Stimulated activated CD8-positive, alpha-beta memory T cell treated with anti-CD3 and anti-CD28 coated beads, Interleukin-7, amount 100 ng/mL, for 4 hours (primary cell): ENCODE measurements around the gene DHFR.

Experiments
- DNase-seq, 2 donors: peaks; one replicate each; pipeline ENCODE4 v3.0.0-alpha.2; 2020; ENCODE audit warnings: low read depth in 2 of 2

Gene DHFR

DNA sequence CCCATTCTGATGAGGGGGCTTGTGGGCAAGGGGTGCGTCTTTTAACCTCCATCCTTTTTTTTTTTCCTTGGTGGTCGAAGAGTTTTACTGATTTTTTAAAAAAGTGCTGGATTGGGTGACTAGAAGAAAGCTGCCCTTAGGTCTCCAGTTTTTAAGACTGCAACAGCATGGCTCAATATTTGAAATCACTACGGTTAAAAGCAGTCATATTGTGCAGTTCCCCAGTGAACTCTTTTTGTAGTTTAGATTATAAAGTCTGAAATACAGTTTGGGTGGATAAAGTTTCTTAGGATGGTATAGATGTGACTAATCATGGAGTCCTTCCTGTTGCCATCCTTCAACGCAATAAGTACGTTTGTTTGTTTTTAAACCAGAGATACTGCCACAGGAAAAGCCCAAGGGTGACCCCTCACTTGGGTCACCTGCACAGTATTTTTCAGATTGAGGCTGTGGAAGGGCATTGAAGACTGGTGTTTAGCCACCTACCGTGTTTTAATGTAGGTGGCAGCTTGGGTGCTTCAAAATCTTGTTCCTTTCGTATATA lies 520 bp upstream of the DHFR start:
- no peak for DNase-seq

DNA sequence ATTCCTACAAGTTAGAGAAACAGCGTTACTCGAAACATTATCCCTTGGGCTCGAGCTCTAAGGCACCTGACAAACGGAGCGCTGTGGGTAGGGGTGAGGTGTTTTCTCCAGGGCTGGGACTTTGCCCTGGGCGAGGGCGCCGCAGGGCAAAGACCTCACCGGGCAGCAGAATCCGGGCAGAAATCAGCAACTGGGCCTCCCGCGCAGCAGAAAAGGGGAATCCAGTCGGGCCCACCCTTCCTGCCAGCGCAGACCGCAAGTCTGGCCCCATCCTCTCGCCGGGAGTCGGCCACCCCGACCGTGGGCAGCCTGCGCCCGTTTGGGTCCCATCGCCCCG lies 761 bp downstream of the DHFR start:
- DNase-seq: no peak

DNA sequence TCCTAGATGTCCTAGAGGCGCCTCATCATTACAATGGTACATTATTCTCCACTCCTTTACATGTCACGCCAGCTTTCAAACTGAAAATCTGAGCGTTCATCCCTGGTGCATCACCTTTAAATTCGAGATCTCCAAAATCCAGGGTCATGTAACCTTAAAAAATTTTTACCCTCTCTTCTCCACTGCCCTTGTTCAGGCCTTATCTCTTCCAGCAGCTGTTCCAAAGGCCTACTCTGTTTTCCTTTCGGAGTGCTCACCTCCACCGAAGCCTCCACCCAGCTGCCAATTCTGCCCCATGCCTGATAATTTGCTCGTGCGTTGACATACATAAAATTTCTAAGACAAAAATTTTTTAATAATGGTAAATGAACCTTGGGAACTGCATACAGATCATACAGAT lies 1.3 kb downstream of the DHFR start:
- no peak for DNase-seq

DNA sequence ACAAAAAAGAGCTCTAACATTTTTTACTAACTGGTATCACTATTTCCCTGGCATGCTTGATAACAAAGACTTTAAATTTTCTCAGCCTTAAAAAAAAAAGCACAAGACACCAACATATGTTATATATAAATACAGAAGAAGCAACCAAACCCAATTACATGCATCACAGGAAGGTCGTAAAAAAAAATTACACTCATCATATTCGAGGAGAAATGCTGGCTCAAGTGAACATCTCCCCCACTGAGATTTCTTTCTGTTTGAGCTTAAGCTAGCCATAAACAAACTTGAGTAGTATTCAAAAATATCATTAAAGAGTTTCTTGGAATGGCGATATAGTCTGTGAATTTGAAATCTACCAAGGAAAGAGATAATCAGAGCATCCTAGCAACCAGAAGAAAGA lies 7.9 kb downstream of the DHFR start:
- DNase-seq: no peak

DNA sequence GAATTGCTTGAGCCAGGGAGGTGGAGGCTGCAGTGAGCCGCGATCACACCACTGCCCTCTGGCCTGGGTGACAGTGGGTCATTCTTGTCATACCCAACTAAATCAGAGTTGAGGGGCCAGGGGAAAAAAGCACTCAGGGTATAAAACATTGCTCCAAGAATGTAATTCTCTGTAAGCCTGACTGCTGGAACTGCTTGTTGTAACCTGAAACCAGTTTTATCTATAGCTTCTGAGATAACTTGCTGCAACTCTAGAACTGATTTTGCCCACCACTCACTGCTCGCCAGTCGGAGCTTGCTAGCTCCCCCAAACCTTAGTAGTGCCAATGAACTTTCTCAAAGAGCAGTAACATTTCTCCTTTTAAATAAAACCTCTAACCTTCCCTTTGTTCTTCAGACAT lies 9.9 kb downstream of the DHFR start:
- no peak for DNase-seq

DNA sequence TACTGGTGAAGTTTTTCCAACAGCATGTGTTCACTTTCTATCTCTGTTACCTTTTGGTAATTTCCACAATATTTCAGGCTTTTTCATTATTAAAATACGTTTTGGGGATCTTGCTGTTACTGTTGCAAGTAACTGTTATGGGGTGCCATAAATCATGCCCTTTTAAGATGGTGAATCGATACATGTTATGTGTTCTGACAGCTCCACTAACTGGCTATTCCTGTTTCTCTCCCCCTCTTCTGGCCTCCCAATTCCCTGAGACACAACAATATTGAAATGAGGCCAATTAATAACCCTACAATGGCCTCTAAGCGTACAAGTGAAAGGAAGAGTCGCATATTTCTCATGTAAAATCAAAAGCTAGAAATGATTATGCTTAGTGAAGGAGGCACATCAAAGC lies 13.4 kb downstream of the DHFR start:
- DNase-seq: no peak

DNA sequence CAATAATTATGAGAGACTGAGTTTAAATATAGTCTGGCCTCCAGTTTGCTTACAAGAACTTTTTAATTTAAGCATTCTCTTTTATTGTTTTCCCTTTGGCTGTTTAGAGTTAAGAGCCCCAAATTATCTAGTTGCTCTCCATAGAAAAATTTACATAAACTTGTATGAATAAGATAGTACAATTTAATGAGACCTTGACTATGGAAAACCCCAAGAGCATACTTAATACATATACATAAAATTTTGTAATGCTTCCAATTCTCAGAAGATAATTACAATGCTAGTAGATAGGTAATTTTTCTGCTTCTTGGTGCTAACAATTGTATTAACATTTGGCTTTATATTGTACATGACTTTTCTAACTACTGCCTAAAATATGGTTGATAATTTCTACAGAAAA lies 20.6 kb downstream of the DHFR start:
- no peak for DNase-seq

DNA sequence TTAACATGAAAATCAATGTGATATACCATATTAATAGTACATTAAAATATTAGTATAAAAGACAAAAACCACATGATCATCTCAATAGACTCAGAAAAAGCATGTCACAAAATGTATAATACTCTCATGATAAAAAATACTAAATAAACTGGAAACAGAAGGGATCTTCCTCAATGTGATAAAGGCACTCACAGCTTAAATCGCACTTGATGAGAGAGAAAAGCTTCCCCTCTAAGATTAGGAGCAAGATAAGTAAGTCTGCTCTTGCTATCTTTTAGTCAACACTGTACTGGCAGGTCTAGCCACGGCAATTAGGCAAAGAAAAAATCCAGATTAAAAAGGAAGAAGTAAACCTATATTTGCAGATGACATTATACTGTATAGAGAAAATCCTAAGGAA lies 22.1 kb downstream of the DHFR start:
- DNase-seq: no peak

DNA sequence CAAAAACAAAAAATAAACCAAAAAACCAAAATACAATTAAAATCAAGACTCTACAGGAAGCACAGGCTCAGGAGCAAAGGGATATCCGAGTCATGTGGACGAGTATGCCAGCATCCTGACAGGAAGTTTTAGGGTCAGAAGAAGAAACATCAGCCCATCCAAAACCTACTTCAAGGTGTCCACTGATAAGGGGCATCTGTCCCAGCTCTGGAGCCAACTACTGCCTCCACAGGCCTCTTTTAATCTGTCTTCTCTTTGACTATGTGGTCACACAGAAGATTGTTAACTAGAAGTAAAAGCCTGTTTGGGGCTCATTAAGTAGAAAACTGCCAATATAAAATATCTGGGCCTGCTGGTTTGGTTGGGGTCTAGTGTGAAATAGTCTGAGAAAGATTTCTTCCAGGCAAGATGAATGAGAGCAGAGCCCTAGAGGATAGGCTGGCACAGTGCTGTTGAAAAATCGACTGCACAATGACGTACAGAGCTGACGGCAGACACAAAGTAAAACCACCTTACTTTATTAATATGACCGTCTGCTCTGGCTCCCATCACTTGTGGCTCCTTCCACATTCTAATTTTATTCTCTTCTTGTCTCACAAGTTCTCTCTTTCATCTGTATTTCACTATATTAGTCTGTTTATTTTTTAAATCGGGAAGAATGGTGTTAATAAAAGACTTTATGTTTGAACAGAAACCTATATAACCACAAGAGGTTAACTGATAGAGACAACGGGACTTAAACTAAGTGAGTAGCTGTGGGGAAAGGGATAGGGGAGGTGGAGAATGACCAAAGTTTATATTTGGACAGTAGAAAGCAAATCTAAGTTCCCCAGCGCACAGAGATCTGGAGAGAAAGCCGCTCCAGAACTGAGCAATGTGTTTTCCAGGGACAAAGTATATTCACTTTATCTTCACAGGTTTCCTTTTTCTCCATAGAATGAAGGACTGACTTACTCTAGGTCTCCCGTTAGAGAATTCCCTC lies 23.2 kb downstream of the DHFR start:
- no peak for DNase-seq

DNA sequence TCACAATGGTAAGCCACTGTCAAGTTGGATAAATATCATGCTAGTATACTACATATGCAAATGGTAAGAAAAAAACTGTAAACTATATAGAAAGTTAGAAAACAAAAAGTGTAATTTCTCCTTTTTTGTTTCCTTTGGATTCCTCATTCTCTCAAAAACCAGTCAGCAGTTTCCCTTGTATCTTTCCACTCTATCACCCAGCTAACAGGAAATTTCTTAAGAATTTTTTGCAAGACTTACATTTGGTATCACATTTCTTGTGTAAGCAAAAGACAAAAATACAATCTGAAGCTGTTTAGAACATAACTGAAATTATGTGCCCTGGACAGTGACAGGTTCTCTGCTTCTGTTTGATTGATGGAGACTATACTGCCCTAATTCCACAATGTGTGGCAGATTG lies 25.5 kb downstream of the DHFR start:
- no peak for DNase-seq

DNA sequence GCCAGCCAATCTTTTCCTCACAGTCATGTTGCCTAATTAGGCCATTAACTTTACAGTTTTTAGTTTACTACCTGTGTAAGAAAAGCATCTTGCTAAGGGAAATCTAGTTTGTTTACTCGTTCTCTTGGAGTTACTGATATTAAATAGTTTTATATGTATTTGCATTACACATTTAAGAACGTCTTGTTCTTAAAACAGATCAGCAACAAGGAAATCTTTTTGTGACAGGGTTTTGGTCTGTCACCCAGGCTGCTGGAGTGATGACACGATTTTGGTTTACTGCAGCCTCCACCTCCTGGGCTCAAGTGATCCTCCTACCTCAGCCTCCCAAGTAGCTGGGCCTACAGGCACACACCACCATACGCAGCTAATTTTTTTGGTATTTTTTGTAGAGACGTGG lies 29.6 kb downstream of the DHFR start:
- no peak for DNase-seq

DNA sequence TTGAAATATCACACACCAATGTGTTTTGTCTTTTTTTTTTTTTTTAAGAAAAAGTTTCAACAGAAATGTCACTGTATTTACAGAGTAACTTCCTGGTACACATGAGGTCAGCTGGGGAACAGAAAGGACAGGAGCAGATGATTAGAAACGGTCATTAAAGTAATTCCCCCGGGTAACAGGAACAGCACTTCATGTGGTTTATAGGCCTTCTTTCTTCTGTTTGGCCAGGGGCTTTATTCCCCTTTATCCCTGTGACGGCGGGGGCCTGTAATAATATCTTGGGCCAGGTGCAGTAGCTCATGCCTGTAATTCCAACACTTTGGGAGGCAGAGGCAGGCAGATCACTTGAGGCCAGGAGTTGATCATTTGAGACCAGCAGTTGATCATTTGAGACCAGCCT lies 30.8 kb downstream of the DHFR start:
- no peak for DNase-seq

DNA sequence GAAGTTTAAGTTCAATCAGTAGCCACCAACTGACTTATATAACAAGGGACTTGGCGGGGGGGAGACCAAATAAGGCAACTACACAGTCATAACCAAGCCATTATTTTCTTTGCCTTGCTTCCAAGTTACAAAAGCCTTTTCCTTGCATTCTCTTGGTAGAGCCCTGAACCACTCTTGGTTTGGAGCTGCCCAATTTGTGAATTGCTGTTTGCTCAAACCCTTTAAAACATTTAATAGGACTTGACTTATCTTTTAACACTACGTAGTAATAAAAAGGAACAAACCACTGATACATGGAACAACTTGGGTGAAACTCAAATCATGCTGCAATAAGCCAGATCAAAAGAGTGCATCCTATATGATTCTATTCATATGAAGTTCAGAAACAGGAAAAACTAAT lies 32.0 kb downstream of the DHFR start:
- DNase-seq: no peak

DNA sequence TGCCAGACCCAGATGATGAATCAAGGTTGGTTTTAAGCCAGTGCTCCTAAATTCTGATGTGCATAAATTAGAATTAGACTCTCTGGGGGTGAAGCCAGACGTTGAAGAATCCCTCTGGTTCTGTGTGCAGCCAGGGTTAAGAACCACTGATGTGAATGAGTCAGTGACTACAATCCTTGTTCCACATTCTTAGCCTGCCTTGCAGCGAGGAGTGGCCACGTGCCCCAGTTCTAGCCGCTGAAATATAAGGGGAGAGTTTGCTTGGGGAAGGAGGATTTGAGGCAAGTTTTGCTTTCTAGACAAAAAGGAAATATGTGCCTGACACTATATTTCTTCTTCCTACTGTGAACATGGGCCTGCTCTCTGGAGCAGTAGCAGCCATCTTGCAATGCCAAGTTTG lies 34.6 kb downstream of the DHFR start:
- no peak for DNase-seq

DNA sequence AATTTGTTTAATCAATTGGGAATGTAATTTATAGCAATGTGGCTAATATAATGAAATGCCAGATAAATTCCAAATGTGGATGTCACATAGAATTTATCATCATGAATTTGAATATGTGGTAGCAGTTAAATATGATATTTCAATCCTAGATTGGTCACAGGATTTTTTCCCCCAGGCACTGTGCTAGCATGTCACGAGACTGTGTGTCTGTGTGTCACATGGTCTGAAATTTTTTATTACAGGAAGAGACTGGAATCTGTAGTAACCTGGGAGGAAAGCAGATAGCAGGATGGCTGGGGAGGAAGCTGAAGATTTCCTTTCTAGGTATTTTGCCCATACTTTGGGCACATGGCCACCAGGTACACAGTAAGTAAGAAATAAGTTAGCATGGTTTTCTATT lies 35.7 kb downstream of the DHFR start:
- no peak for DNase-seq

DNA sequence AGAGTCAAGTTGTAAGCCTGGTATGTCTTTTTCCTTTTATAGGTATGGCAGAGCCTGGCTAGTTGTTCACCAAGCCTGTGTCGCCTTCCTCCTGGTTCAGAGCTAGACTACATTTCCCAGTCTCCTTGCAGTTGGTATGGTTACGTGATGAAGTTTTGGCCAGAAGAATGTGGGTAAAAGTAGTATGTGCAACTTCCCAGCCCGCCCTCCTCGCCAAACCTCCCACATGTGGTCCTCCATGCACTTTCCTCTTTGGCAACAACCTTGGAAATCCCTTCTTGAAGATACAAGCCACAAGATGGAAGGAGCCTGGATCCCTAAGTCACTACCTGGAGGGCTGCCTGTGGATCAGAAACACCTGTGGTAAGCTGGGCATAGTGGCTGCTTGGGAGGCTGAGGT lies 36.3 kb downstream of the DHFR start:
- no peak for DNase-seq

DNA sequence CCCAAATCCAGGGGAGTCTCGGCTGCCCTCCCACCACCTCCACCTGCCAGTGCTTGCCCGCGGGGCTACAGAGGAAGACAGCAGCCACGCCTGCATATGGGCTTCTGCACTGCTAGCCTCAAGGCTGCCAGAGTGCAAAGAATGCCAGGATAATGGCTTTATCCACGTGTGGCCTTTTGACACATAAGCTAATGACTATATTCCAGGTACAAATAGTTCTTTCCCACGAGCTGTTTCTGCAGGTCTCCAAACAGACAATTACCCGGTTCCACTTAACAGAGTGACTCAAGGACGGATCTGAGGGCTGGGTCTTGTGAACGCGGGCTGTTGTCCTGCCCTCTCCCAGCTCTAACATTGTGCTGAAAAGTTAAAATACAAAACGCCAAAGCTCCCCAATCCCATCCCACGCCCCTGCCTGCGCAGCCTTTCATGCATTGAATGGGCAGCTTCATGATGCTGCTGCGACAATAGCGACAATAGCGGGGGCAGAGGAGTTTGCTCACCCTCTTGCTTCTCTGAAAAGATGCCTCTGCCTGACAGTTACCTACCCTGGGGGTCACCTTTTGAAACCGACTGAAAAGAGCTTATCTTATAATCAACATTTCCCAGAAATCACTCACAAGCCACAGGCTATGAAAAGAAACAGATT lies 39.4 kb downstream of the DHFR start:
- no peak for DNase-seq

DNA sequence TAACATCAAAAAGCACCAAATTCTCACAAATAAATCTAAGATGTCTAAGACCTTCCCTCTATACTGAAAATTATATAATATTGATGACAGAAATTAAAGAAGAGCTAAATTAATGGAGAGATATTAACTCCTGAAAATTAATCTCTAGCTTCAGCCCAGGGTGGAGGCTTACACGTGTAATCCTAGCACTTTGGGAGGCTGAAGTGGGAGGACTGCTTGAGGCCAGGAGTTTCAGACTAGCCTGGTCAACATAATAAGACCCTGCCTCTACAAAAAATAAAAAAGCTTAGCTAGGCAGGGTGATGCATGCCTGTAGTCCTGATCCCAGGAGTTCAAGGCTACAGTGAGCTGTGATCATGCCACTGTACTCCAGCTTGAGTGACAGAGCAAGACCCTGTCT lies 45.1 kb downstream of the DHFR start:
- no peak for DNase-seq

DNA sequence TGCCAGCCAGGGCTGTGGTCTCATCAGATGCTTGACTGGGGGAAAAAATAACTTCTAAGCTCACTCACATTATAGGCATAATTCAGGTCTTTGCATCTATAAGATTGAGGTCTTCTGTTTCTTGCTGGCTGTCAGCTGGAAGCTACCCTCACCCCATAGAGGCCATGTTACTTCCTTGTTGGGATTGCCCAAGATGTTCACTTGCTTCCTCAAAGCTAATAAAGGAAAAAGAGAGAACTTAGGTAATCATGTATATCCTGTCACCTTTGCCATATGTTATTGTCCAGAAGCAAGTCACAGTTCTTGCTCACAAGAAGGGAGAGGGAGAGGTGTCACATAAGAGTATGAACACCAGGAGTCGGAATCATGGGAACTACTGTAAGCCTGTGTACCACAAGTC lies 46.1 kb downstream of the DHFR start:
- no peak for DNase-seq

DNA sequence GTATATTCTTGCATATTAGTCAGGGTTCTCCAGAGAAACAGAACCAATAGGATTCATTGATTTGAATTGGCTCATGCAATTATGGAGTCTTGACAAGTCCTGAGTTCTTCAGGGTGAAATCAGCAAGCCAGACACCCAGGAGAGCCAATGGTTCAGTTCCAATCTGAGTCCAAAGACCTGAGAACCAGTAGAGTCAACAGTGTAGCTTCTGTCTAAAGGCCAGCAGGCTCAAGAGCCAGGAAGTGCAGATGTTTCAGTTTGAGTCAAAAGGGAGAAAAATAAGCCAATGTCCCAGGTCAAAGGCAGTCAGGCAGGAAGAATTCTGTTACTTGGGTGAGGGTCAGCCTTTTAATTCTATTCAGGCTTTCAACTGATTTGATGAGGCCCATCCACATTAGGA lies 47.0 kb downstream of the DHFR start:
- DNase-seq: no peak

DNA sequence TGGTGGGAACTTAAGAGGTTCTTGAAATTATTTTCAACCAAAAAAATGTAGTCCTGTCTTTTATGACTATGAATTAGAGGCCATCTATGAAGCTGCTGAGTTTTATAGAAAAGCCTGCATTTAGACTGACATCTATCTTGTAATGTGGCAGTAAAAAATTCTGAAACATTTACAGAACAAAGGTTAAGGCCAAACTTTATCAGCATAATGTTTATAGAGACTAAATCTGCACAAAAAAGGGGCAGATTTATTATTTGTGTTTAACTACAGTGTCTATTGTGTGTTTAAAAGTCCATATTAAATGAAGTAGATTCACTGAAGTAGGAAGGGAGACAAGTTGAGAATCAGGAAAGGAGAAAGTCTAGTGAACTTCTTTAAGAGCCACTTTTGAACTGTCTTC lies 47.4 kb downstream of the DHFR start:
- no peak for DNase-seq

DNA sequence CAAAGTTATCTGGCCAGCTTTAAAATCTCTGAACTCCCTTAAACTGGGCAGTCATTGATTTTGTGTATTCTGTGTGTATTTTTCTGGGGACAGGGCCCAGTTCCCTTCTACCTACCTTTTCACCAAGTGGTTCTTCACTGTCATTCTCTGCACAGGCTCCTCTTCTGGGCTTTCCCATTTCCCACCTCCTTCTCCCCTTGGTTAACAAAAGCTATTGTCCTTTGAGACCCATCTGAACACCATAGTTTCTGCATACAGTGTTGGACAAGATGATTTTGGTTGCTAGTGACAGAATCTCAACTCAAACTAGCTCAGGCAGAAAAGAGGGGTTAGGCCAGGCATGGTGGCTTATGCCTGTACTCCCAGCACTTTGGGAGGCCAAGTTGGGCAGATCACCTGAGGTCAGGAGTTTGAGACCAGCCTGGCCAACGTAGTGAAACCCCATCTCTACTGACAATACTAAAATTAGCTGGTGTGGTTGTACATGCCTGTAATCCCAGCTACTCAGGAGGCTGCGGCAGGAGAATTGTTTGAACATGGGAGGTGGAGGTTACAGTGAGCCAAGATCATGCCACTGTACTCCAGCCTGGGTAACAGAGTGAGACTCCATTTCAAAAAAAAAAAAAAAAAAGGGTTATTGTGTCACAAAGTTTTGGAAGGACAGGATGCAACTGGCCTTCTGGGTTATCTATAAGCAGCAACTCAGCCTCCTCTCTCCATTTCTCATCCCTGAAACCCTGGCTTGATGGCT lies 53.7 kb downstream of the DHFR start:
- no peak for DNase-seq

DNA sequence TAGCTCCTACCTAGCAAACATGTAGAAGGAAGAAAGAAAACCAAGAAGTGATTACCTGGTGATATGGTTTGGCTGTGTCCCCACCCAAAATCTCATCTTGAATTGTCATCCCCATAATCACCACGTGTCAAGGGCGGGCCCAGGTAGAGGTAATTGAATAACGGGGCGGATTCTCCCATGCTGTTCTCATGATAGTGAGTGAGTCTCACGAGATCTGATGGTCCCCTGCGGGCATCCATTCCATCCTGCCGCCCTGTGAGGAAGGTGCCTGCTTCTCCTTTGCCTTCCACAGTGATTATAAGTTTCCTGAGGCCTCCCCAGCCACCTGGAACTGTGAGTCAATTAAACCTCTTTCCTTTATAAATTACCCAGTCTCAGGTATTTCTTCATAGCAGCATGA lies 57.3 kb downstream of the DHFR start:
- no peak for DNase-seq
